Activated T-cell treated with anti-CD3 and anti-CD28 coated beads, Interleukin-2, amount 50 U/mL, for 1 hour (primary cell): ENCODE results near the gene SOCS2.

Experiments
- DNase-seq: peaks from one replicate; pipeline ENCODE4 v3.0.0-alpha.2; 2020

SOCS2 gene

DNA sequence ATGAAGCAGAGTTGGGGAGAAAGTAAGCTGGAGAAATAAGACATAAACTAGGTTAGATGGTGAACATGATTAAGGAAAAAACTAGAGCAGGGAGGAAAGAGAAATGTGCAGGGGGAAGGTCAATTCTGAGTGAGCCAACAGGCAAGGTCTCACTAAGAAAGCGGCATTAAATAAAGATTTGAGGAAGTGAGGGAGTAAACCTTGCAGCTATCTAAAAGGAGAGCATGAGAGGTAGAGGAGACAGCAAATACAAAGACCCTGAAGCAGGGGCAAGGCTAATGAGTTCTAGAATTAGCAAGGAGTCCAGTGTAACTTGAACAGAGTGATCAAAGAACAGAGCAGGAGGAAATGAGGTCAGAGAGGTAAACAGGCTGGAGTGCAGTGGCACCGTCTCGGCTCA, 4.4 kb upstream of the SOCS2 start:
- no peak for DNase-seq

- DNase-seq, result no peak
These were observed 3.2 kb upstream of the SOCS2 start for GRCh38 chr12:93569301-93569655.

- peak; percentile 77 for DNase-seq
These were observed 2.6 kb upstream of the SOCS2 start for GRCh38 chr12:93569656-93570551.

DNA sequence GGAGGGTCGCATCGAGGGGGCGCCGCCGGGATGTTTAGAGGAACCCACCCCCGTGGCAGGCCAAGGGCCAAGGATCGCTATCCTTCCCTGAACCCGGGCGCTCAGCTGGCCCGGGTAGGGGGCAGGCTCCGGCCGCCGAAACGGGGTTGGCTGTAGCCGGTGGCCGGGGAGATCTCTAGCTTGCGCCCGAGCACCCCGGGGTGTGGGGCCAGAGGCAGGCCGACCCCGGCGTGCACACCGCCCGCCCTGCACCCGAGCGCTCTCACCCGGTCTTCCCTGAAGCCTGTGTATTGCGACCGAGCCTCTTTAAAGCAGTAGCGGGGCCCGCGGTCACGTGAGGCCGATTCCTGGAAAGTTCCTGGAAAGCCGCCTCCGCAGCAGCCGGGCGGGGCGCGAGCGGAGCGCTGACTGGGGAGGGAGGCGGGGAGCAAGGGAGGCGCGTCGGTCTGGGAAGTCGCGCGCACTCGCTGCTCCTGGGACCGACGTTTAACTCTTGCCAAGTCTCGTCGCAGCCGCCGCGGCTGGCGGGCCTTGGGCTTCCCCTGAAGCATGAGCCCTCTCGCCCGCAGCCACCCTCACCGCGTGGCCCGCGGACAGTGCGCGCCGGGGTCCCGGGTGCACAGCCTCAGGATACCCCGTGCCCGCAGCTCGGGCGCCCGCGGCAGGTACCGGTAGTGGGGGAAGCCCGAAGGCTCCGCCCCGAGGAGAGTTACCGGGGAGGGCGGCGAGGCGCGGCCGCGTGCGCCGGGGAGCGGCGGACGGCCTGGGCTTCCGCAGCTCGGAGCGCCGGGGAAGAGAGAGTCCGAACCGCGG, 1.7 kb upstream of the SOCS2 start:
- DNase-seq, result peak; percentile 89

- peak; percentile 73 for DNase-seq
These were observed 1.0 kb upstream of the SOCS2 start for GRCh38 chr12:93571365-93571924.

- peak; percentile 55 for DNase-seq
These were observed 457 bp downstream of the SOCS2 start for GRCh38 chr12:93572712-93573551.

- DNase-seq, result no peak
These were observed 1.2 kb downstream of the SOCS2 start for GRCh38 chr12:93573552-93574223.

- no peak for DNase-seq
These were observed 4.7 kb downstream of the SOCS2 start for GRCh38 chr12:93577222-93577621.

- DNase-seq, result no peak
These were observed 5.7 kb downstream of the SOCS2 start for GRCh38 chr12:93578221-93578620.

DNA sequence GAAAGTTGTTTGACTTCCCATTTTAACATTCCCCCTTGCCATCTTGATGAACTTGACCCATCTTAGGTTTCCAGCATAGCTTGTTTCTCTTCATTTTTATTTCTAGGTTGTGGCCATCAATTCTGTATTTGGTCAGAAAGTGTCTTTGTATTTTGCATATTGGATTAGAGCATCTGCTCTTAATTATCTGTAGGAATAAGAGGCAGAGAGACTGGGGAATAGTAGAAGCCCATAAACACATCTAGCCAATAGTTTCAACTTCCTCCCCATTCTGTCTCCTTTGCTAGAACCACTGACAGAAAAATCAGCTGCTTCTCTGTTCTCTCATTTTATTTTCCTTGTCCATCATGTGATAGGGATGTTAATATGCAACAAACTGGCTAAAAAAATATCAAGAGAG, 8.2 kb downstream of the SOCS2 start:
- no peak for DNase-seq

DNA sequence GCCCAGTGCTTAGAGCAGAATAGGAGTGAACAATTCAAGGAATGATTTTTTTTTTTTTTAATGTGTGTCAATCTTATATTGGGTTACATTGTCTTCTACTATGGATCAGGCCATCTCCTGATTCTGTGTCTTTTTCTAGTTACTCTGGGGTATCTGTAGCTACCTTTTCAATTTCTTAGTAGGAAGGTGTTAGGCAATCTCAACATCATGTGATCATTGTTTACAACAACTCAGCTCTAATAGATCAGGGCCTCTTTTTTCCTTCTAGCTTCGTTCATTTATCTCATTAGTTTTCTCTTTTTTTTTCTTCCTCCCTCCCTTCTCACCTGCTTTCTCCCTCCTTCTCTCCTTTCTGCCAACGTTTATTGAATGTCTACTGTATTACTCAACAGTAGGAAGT, 8.9 kb downstream of the SOCS2 start:
- DNase-seq, result no peak

DNA sequence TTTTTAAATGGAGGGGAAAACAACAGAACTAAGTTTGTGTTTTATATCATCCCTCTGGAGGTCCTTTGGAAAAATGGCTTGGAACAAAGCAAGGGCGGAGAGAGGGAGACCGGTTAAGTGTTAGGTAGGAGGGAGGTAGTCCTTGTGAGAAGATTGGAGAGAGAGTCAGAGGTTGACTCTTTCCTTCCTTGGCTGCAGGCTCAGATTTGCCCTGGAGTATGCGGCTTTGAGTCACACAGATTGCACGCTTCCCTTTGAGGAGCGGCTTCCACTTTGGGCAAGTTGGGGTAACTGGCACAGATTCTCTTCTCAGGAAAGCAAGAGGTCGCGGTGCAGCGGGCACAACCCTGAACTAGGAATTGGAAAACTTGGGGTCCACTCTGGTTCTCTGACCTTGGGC, 9.9 kb downstream of the SOCS2 start:
- no peak for DNase-seq

DNA sequence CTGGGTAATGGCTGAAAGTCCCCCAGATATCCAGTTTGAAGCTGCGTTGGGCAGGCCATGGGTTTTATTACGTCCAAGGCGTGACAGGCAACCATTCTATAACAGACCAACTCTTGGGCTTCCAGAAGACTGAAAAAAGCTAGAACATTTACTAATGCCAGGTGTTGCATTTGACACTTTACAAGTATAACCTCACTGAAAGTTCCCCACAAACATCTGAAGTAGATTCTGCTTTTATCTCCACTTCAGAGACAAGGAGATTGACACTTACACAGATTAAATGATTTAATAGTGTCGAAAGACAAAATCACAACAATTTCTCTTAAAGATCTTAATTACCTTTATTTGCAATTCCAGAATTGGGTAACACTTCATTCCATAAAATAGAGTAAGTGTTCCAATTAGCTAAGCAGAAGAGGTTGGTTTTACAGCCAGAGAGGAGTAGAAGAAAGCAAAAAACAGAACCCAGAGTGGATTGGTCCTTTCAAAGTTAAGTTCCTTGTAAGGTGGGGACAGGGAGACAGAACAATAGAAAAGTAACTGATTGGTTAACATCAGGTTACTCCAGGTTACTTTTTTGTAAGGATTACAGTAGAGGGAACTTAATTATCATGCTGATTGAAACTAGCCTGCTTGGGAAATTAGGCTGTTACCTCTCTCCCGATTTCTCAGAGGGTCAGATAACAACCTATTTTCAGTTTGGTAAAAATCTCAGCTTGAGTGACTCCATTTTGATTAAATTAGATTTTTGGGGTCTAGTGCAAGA, 11.3 kb downstream of the SOCS2 start:
- DNase-seq, result no peak

DNA sequence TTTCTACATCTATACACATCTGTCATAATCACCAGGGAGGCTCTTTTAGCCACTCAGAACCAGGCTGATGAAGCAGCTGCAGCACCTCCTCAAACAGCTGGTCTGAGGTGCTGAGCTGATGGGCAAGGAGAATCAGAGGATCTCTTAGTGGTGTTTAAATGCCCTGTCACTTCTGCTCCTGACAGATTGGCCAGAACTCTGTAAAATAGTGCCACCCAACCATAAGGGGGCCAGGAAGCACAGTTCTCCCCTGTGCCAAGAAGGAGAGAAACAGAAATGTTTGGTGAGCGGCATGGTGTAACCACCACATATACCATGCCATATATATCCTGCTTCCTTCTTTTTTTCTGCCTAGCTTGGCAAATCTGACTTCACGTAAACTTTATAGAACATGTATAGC, 12.8 kb downstream of the SOCS2 start:
- no peak for DNase-seq

DNA sequence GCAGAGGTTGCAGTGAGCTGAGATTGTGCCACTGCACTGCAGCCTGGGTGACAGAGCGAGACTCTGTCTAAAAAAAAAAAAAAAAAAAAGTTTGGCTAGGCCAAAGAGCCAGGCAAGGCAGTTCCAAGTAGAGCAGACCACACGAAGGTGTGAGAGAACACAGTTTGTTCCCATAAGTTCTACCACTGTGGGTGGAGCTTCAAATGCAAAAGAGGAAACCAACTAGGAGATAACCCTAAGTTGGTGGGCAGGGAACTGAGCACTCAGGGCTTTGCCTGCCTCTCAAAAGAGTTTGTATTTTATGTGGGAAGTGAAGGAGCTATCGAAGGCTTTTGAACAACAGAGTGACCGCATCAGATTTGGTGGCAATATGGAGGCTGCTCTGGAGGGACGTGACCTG, 15.1 kb downstream of the SOCS2 start:
- no peak for DNase-seq

DNA sequence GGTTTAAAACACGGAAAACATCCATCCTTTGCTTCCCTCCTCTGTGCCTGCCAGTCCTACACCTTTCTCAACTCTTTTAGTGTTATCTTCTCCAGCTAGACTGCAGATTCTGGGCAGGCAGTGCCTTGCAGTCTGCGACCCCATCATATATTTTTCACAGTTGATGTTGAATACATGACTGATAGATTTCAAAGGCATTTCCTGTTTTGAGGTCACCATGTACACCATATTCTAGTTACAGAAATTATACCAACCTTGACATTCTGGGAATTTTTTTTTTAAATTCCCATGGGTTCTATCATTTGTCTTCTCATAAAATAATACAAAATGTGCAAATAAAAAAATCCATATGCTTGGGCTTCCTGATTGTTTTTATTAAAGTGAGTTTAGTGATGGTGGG, 16.6 kb downstream of the SOCS2 start:
- DNase-seq, result no peak

GRCh38 chr12:93591137-93591868, 18.8 kb downstream of the SOCS2 start:
- DNase-seq, result peak; percentile 45

- no peak for DNase-seq
These were observed 20.3 kb downstream of the SOCS2 start for GRCh38 chr12:93592641-93593406.

DNA sequence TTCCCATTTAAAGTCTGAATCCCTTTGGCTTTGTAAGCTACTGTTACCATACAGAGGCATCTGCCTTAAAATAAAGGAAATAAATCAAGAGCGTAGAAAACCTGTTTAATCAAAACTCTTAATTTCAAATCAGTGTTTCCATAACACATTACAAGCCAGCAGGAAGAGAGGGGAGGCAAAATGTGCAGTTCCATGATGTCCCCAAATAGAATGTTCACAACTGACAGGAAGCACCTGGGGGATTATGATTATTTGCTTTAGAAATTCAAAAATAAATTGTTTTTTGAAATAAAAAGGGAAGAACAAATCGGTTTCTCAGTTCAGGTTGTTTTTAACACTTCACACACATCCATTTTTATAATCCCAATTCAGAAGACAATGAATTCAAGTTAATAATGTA, 21.4 kb downstream of the SOCS2 start:
- DNase-seq, result no peak

- DNase-seq, result no peak
These were observed 22.4 kb downstream of the SOCS2 start for GRCh38 chr12:93594766-93595311.
